Upper lobe of left lung (tissue), 6 donors: ENCODE measurements around the gene RBFOX2. TPM values are rescaled to one million over a fixed set of nuclear protein-coding genes. Genes with fewer than 3 reads are reported as not detected.
"Not testable (repeated sequence)": the region's sequence is repeated elsewhere in the genome, so short reads cannot be mapped to it uniquely, and the experiment has no call there.

ENCODE experiments used
- ATAC-seq, 2 donors: fragments of 200-7000 bp; cut with Tn5 transposase; one replicate each; pipeline ENCODE4 v1.9.1; 2022; ENCODE audit warnings: mild to moderate bottlenecking in 2 of 2, moderate library complexity in 2 of 2; ENCODE audit not compliant: low FRiP score in 2 of 2
- DNase-seq, 2 donors: peaks; one replicate each; pipeline ENCODE4 v3.0.0-alpha.2; 2019 to 2020
- H3K27ac ChIP-seq, 4 donors: fragments of 200-600 bp; sonication (generic); one replicate each; pipeline ENCODE4 v1.5.1; 2016 to 2019
- H3K27me3 ChIP-seq, 4 donors: fragments of 200-600 bp; sonication (generic); one replicate each; pipeline ENCODE4 v1.5.1; 2017 to 2019
- H3K36me3 ChIP-seq, 4 donors: fragments of 200-600 bp; sonication (generic); one replicate each; pipeline ENCODE4 v1.5.1; 2016 to 2019
- H3K4me1 ChIP-seq, 4 donors: fragments of 200-600 bp; sonication (generic); one replicate each; pipeline ENCODE4 v1.5.1; 2018 to 2019
- H3K4me3 ChIP-seq, 4 donors: fragments of 200-600 bp; sonication (generic); one replicate each; pipeline ENCODE4 v1.5.1; 2017 to 2019; ENCODE audit warnings: mild to moderate bottlenecking in 2 of 4, moderate library complexity in 1 of 4
- H3K9me3 ChIP-seq, 4 donors: fragments of 200-600 bp; sonication (generic); one replicate each; pipeline ENCODE4 v1.5.1; 2018 to 2019
- CTCF ChIP-seq, 6 experiments: fragments of 450-650 bp in 4 of 6; fragments of 200-600 bp in 2 of 6; sonication (generic) in 2 of 6; IDR thresholded peaks; one replicate each; pipeline ENCODE4 v1.5.1; 2016 to 2019; ENCODE audit warnings: antibody characterized with exemption in 6 of 6
- EP300 ChIP-seq, 4 donors: sonication (generic); formaldehyde crosslinking; IDR thresholded peaks; one replicate each; pipeline ENCODE4 v1.5.1; 2017; ENCODE audit warnings: antibody characterized with exemption in 4 of 4, control low read depth in 2 of 4
- POLR2A ChIP-seq, 4 donors: fragments of 450-650 bp; IDR thresholded peaks; one replicate each; pipeline ENCODE4 v1.5.1; 2016 to 2017; ENCODE audit warnings: antibody characterized with exemption in 4 of 4, mild to moderate bottlenecking in 2 of 4
- POLR2AphosphoS5 ChIP-seq, 2 donors: sonication (generic); formaldehyde crosslinking; IDR thresholded peaks; one replicate each; pipeline ENCODE4 v1.5.1; 2017; ENCODE audit warnings: antibody characterized with exemption in 2 of 2
- WGBS, 2 donors: methylation state at CpG; one replicate each; pipeline ENCODE4 v1.1.5; 2017 to 2018; 5-methylcytosine and 5-hydroxymethylcytosine counted together
- total RNA-seq, 6 donors: library from RNA; depleted of rRNA in 4 of 6; stranded (reverse); fragments of >200 nt in 4 of 6; gene quantifications; one replicate each; pipeline versions ENCODE4 v1.1.0 to v1.2.1, GENCODE V29; 2016 to 2021
- donor health status: DM: no; HTN: no; CAD: no; lungs with moderate emphysema.
- donor health status: DM: no; HTN: yes; CAD: no; lungs with severe emphysema.

Gene RBFOX2
- total RNA-seq, 6 donors from 2014 or later = 47.8 to 86.4 (median 54.5) TPM

- DNase-seq (no peak), ATAC-seq (no peak)
- Histone ChIP-seq H3K4me1 (no peaks in the 10 kb centered on the region), H3K9me3 (no peaks in the 10 kb centered on the region), H3K36me3 (no peaks in the 10 kb centered on the region), H3K4me3 (no peak overlapping the region), H3K27ac (no peak overlapping the region), H3K27me3 (no peaks in the 10 kb centered on the region)
- 67 to 82% methylated on average over 1 of the region's 1 CpG for WGBS, 2 donors
- no peak for TF ChIP-seq CTCF (IDR thresholded peaks at IDR 0.05)
- TF ChIP-seq POLR2A (IDR thresholded peaks at IDR 0.05) = no peak
- TF ChIP-seq POLR2AphosphoS5 (IDR thresholded peaks at IDR 0.05) = no peak
- no peak for TF ChIP-seq EP300 (IDR thresholded peaks at IDR 0.05)
Measured at GRCh38 chr22:36073476-36073875, 44.9 kb upstream of the RBFOX2 start.

GRCh38 chr22:36070645-36071044, 42.0 kb upstream of the RBFOX2 start:
- not testable (repeated sequence) for H3K9me3 ChIP-seq
- WGBS, 2 donors = 95 to 100% methylated on average over 2 of the region's 2 CpGs

GRCh38 chr22:36069368-36069767, 40.7 kb upstream of the RBFOX2 start:
- TF ChIP-seq POLR2AphosphoS5 (IDR thresholded peaks at IDR 0.05) (no peak), POLR2A (IDR thresholded peaks at IDR 0.05) (no peak), EP300 (IDR thresholded peaks at IDR 0.05) (no peak), CTCF (IDR thresholded peaks at IDR 0.05) (no peak)
- DNase-seq (no peak), ATAC-seq (no peak)
- peaks cover 8 to 15% (median 12%) of the 10 kb centered on the region in 4 donors for H3K4me1 ChIP-seq
- 87% methylated on average over 10 of the region's 10 CpGs for WGBS, 2 donors
- H3K36me3 ChIP-seq = no peaks in the 10 kb centered on the region
- H3K27ac ChIP-seq = no peak overlapping the region
- no peaks in the 10 kb centered on the region for H3K9me3 ChIP-seq
- H3K27me3 ChIP-seq = no peaks in the 10 kb centered on the region
- no peak overlapping the region for H3K4me3 ChIP-seq

More at GRCh38 chr22:36070645-36071044, 42.0 kb upstream of the RBFOX2 start:
- H3K4me3 ChIP-seq, H3K27ac ChIP-seq, DNase-seq, H3K27me3 ChIP-seq, ATAC-seq, H3K4me1 ChIP-seq, H3K36me3 ChIP-seq: not testable (repeated sequence)

GRCh38 chr22:36068776-36069344, 40.2 kb upstream of the RBFOX2 start:
- no peak for ATAC-seq
- WGBS, 2 donors = 67 to 73% methylated on average over 6 of the region's 6 CpGs

GRCh38 chr22:36067235-36067558, 38.6 kb upstream of the RBFOX2 start:
- ATAC-seq = no peak
- Histone ChIP-seq H3K27ac (no peak overlapping the region), H3K27me3 (no peaks in the 10 kb centered on the region), H3K36me3 (no peaks in the 10 kb centered on the region), H3K4me1 (peaks cover 8 to 15% (median 12%) of the 10 kb centered on the region in 4 donors), H3K9me3 (no peaks in the 10 kb centered on the region), H3K4me3 (no peak overlapping the region)
- TF ChIP-seq EP300 (IDR thresholded peaks at IDR 0.05) (no peak), POLR2AphosphoS5 (IDR thresholded peaks at IDR 0.05) (no peak), POLR2A (IDR thresholded peaks at IDR 0.05) (no peak), CTCF (IDR thresholded peaks at IDR 0.05) (no peak)
- no peak for DNase-seq

More at GRCh38 chr22:36068776-36069344, 40.2 kb upstream of the RBFOX2 start:
- TF ChIP-seq EP300 (IDR thresholded peaks at IDR 0.05) (no peak), CTCF (IDR thresholded peaks at IDR 0.05) (no peak), POLR2AphosphoS5 (IDR thresholded peaks at IDR 0.05) (no peak), POLR2A (IDR thresholded peaks at IDR 0.05) (no peak)
- Histone ChIP-seq H3K4me3 (no peak overlapping the region), H3K4me1 (peaks cover 8 to 15% (median 12%) of the 10 kb centered on the region in 4 donors), H3K9me3 (no peaks in the 10 kb centered on the region), H3K27ac (no peak overlapping the region), H3K27me3 (no peaks in the 10 kb centered on the region), H3K36me3 (no peaks in the 10 kb centered on the region)
- DNase-seq = no peak
